ENCODE data around the gene TPTE.
"Not testable (repeated sequence)": the region's sequence is repeated elsewhere in the genome, so short reads cannot be mapped to it uniquely, and the experiment has no call there.

The TPTE gene

DNA sequence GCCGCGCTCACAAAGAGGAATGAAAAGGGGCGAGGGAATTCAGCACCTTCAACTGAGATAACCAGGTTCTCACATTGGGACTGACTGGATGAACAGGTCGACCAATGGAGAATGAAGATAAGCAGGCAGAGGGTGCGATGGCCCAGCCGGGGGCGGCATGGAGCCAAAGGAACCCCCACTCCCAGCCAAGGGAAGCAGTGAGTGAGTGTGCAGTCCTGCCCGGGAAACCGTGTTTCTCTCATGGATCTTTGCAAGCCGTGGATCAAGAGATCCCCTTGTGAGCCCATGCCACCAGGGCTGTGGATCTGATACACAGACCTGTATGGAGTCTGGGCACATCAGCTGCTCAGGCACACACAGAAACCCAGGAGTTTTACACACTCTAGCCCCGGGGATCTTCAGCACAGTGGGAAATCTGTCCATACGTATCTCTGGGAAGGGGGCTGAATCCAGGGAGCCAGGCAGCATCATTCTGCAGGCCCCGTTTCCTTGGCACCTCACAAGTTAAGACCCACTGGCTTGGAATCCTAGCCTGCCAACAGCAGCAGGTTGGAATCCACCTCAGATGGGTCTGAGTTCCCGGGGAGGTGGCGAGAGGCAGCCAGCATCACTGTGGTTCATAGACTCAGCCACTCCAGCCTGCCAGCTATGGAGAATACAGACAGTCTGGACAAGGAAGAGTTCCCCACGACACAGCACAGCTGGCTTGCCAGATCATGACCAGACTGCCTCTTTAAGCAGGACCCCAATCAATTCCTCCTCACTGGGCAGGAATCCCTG lies 53.3 kb downstream of the TPTE start:
- DNase-seq (ENCODE audit: low read depth in 2 of 2); H3K4me3 ChIP-seq (replicated peaks in 1 of 2; ENCODE audit: low read depth in 2 of 2, low read length in 2 of 2): not testable (repeated sequence)

DNA sequence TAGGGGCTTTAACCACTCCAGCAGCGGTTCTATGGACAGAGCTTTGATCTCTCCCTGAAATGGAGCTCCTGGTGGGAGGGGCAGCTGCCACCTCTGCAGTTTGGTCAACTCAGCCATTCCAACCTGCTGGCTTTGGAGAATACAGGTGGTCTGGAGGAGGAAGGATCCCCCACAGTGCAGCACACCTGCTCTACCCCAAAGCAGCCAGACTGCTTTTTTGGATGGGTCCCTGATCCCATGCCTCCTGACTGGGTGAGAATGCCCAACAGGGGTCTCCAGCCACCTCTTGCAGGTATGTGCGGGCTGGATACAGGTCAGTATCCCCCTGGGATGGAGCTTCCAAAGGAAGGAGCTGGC lies 53.9 kb downstream of the TPTE start:
- TF ChIP-seq, protein P1, sequence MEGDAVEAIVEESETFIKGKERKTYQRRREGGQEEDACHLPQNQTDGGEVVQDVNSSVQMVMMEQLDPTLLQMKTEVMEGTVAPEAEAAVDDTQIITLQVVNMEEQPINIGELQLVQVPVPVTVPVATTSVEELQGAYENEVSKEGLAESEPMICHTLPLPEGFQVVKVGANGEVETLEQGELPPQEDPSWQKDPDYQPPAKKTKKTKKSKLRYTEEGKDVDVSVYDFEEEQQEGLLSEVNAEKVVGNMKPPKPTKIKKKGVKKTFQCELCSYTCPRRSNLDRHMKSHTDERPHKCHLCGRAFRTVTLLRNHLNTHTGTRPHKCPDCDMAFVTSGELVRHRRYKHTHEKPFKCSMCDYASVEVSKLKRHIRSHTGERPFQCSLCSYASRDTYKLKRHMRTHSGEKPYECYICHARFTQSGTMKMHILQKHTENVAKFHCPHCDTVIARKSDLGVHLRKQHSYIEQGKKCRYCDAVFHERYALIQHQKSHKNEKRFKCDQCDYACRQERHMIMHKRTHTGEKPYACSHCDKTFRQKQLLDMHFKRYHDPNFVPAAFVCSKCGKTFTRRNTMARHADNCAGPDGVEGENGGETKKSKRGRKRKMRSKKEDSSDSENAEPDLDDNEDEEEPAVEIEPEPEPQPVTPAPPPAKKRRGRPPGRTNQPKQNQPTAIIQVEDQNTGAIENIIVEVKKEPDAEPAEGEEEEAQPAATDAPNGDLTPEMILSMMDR (IDR thresholded peaks at IDR 0.05; ENCODE audit: low read depth, low read length): no peak

DNA sequence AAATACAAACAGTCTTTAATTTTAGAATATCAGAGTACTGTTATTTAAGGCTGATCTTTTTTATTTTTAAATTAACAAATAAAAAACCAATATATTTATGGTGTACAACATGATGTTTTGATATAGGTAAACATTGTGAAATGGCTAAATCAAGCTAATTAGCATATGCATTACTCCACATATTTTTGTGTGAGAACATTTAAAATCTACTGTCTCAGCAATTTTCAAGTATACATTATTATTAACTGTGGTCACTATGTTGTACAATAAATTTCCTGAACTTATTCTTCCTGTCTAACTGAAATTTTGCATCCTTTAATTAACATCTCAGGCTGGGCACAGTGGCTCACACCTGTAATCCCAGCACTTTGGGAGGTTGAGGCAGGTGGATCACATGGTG lies 57.5 kb downstream of the TPTE start:
- DNase-seq (ENCODE audit: low read depth in 2 of 2); H3K4me3 ChIP-seq (replicated peaks in 1 of 2; ENCODE audit: low read depth in 2 of 2, low read length in 2 of 2): not testable (repeated sequence)

More for the DNA sequence above, 53.9 kb downstream of the TPTE start:
- H3K4me3 ChIP-seq (replicated peaks in 1 of 2; ENCODE audit: low read depth in 2 of 2, low read length in 2 of 2): no peak overlapping the region
- no peak for DNase-seq (ENCODE audit: low read depth in 2 of 2)

DNA sequence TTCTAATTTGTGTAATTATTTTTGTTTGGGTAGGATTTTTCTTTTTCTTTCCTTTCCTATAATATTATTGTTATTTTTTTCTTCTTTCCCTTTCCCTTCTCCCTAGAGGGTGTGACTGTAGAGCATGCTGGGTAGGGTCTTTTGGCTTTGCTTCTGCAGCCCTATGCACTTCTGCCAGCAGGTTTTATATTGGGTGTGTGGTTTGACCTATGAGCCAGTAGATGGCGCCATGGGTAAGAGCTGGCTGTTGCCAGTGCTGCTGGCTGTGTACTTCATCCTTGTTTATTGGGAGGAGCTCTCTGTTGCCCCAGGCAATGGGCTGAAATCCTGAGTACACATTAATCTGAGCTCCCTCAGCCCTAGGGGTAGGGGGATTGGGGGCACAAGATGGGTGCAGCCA lies 67.7 kb downstream of the TPTE start:
- H3K4me3 ChIP-seq (replicated peaks in 1 of 2; ENCODE audit: low read depth in 2 of 2, low read length in 2 of 2); DNase-seq (ENCODE audit: low read depth in 2 of 2): not testable (repeated sequence)

DNA sequence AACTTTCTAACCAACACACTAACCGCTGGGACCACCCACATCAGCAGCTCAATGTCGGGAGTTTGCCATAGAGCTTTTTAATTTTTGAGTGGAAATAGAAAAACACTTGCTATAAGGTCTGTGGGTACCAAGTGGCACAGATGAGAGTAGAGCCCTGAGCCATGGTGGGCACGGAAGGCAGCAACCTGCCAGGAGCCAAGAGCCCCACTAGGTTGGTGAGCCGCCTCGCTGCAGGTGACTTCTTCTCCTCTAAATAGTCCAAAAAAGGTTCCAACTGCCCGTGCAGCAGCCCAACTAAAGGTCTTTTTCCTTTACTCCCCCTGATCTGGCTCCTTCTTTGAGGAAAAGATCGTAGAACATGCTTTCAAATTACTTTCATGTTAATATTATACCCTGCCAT lies 85.7 kb downstream of the TPTE start:
- not testable (repeated sequence) for H3K4me3 ChIP-seq (replicated peaks in 1 of 2; ENCODE audit: low read depth in 2 of 2, low read length in 2 of 2)

DNA sequence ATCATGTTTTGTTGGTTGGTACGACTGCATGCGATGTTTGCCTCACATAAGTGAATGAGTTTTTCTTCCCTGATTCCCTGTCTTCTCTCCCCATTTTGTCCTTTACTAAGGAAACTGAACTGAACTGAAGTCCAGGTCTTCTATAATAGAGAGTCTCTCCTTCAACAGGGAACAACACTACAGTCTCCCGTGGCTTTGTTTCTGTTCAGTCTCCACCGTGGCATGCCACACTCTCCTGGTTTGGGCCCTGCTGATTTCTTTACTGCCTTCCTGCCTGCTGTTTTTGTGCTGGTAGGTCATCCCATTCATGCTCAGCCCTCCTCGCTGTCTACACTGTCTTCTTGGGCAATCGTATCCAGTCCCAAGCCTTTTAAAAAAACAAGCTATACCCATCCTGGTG lies 92.9 kb downstream of the TPTE start:
- H3K4me3 ChIP-seq (replicated peaks in 1 of 2; ENCODE audit: low read depth in 2 of 2, low read length in 2 of 2); DNase-seq (ENCODE audit: low read depth in 2 of 2): not testable (repeated sequence)

More for the DNA sequence above, 85.7 kb downstream of the TPTE start:
- DNase-seq (ENCODE audit: low read depth in 2 of 2): not testable (repeated sequence)

DNA sequence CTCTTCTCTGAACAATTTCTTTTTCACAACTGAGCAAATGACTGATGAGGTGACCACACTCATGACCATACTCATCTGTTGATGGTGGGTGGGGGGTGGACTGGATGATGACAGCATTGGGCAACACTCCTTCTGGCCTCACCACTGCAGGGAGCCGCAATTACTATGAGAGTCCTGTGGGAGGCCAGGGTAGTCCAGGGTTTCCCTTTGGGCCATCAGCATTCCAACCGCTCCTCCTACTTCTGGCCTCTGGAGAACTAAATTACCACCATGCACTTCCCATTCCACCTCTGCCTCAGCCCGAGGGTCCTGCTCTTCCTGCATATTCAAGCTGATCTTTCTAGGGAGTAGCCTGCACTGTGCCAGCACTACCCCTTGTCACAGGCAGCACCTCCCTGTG lies 94.7 kb downstream of the TPTE start:
- not testable (repeated sequence) for DNase-seq (ENCODE audit: low read depth in 2 of 2); H3K4me3 ChIP-seq (replicated peaks in 1 of 2; ENCODE audit: low read depth in 2 of 2, low read length in 2 of 2)

DNA sequence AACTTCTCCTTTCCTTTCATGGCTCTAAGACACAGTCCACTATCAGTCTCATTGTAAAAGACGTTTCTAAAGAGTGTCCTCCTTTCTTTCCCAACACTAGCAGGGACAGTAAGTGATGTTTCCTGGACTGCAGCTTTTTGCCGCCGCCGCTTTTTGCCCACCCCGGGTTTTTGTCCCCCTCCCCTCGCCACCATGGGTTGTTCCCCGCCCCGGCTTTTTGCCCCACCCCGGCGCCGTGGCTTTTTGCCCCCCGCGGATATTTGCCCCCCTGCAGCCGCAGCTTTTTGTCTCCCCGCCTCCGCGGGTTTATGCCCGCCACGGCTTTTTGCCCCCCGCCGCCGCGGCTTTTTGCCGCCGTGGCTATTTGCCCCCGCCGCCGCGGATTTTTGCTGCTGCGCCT lies 95.2 kb downstream of the TPTE start:
- H3K4me3 ChIP-seq (replicated peaks in 1 of 2; ENCODE audit: low read depth in 2 of 2, low read length in 2 of 2): no peak overlapping the region
- TF ChIP-seq, protein P1 (IDR thresholded peaks at IDR 0.05; ENCODE audit: low read depth, low read length): no peak
- no peak for DNase-seq (ENCODE audit: low read depth in 2 of 2)

DNA sequence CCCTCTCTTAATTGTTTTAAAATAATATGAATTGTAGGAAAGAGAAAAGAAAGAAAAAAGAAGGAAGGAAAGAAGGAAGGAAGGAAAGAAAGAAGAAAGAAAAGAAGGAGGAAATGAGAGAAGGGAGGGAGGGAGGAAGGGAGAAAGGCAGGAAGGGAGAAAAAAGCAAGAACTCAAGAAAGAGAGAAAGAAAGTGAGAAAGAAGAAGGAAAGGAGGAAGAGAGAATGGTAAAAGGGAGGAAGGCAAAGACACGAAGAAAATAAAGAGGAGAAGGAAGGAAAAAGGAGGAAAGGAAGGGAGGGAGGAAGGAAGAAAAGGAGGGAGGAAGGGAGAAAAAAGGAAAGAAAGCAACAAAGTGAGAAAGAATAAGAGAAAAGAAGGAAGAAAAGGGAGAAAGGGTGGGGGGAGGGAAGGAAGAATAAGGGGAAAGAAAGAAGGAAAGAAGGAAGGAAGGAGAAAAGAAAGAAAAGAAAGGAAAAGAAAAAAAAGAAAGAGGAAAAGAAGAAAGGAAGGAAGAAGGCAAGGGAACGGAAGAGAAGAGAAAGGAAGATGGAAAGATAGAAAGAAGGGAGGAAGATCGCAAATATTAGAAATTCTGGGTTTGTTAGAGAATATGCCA lies 95.9 kb downstream of the TPTE start:
- H3K4me3 ChIP-seq (replicated peaks in 1 of 2; ENCODE audit: low read depth in 2 of 2, low read length in 2 of 2); DNase-seq (ENCODE audit: low read depth in 2 of 2): not testable (repeated sequence)

DNA sequence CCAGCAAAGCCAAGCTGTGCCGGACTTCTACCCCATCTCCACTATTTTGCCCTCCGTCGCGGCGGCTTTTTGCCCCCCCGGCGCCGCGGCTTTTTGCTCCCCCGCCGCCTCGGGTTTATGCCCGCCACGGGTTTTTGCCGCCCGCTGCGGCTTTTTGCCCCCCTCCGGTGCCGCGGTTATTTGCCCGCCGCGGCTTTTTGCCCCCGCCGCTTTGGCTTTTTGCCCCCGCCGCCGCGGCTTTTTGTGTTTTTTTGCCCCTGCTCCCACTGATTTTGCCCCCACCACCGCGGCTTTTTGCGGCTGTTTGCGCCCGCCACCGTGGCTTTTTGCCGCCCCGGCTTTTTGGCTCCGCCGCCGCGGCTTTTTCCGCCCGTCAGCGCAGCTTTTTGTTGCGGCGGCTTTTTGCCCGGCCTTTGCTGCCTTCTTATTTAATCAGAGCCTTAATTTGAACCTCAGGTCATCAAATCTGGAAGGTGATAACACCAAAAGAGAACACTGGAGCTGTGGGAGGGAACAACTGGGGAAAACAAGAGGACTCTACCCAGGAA lies 106.0 kb downstream of the TPTE start:
- TF ChIP-seq, protein P1 (IDR thresholded peaks at IDR 0.05; ENCODE audit: low read depth, low read length): no peak
- no peak for DNase-seq (ENCODE audit: low read depth in 2 of 2)
- no peak overlapping the region for H3K4me3 ChIP-seq (replicated peaks in 1 of 2; ENCODE audit: low read depth in 2 of 2, low read length in 2 of 2)

DNA sequence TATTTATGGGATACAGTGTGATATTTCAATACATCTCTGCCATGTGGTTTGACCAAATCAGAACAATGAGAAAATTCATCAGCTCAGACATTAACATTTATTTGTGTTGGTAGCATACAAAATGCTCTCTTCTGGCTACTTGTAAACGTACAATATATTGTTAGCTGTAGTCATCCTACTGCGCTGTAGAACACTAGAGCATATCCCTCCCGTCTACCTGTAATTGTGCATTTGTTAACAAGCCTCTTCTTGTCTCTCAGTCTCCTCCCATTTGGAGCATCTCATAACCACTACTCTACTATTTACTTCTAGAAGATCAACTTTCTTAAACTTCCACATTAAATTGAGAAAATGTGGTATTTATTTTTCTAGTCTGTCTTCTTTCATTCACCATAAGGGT lies 107.9 kb downstream of the TPTE start:
- DNase-seq (ENCODE audit: low read depth in 2 of 2); H3K4me3 ChIP-seq (replicated peaks in 1 of 2; ENCODE audit: low read depth in 2 of 2, low read length in 2 of 2): not testable (repeated sequence)

DNA sequence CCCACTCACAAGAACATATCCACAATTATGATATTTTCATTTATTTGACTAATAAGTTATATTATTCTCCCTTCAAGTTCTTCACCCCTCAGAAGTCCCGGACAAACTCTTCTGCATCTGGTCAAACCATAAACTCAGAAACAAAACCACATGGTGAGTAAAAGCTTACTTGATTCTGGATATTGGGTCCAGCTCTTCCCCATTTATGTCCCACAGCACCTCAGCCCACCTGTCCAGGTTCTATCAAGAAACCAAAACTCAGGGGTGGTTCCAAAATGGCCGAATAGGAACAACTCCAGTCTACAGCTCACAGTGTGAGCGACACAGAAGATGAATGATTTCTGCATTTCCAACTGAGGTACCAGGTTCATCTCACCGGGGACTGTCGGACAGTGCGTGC lies 109.4 kb downstream of the TPTE start:
- DNase-seq (ENCODE audit: low read depth in 2 of 2); H3K4me3 ChIP-seq (replicated peaks in 1 of 2; ENCODE audit: low read depth in 2 of 2, low read length in 2 of 2): not testable (repeated sequence)

DNA sequence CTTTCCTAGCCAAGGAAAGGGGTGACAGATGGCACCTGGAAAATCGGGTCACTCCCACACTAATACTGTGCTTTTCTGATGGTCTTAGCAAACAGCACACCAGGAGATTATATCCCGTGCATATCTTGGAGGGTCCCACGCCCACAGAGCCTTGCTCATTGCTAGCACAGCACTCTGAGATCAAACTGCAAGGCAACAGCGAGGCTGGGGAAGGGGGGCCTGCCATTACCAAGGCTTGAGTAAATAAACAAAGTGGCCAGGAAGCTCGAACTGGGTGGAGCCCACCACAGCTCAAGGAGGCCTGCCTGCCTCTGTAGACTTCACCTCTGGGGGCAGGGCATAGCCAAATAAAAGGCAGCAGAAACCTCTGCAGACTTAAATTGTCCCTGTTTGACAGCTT lies 109.9 kb downstream of the TPTE start:
- H3K4me3 ChIP-seq (replicated peaks in 1 of 2; ENCODE audit: low read depth in 2 of 2, low read length in 2 of 2); DNase-seq (ENCODE audit: low read depth in 2 of 2): not testable (repeated sequence)

DNA sequence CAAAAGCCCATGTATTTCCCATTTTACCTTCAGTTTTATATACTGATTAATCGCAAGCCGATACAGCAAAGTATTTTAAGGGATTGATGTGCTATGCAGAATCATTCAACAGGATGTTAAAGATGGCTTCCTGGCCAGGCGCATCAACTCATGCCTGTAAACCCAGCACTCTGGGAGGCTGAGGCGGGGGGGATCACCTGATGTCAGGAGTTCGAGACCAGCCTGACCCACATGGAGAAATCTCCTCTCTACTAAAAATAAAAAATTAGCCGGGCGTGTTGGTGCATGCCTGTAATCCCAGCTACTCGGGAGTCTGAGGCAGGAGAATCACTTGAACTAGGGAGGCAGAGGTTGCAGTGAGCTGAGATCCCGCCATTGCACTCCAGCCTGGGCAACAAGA lies 116.8 kb downstream of the TPTE start:
- not testable (repeated sequence) for DNase-seq (ENCODE audit: low read depth in 2 of 2); H3K4me3 ChIP-seq (replicated peaks in 1 of 2; ENCODE audit: low read depth in 2 of 2, low read length in 2 of 2)

Measured in cardiac fibroblast (primary cell).